Gastrocnemius medialis (tissue), 4 donors: ENCODE results near the gene ELOVL3. TPM values are rescaled to one million over a fixed set of nuclear protein-coding genes. Genes with fewer than 3 reads are reported as not detected.

Experiments
- ATAC-seq, 2 donors: fragments of 150-250 bp; one replicate each; pipeline ENCODE4 v1.9.1; 2016
- DNase-seq, 2 donors: peaks; one replicate each; pipeline ENCODE4 v3.0.0-alpha.2; 2019
- H3K27ac ChIP-seq, 4 donors: fragments of 200-600 bp; sonication (generic); 1 replicate in 1 of 4; 2 replicates in 3 of 4; pipeline ENCODE4 v1.5.1; 2016 to 2018; ENCODE audit warnings: mild to moderate bottlenecking in 2 of 4, moderate library complexity in 1 of 4
- H3K27me3 ChIP-seq, 3 donors: fragments of 200-600 bp; sonication (generic) in 2 of 3; 1 replicate in 1 of 3; 2 replicates in 2 of 3; pipeline versions ENCODE4 v1.5.1 to v1.6.0; 2016 to 2019; ENCODE audit warnings: mild to moderate bottlenecking in 1 of 3, moderate library complexity in 1 of 3
- H3K36me3 ChIP-seq, 2 donors: fragments of 200-600 bp; sonication (generic) in 1 of 2; one replicate each; pipeline ENCODE4 v1.5.1; 2017 to 2018
- H3K4me1 ChIP-seq, 2 donors: fragments of 200-600 bp; sonication (generic) in 1 of 2; one replicate each; pipeline ENCODE4 v1.5.1; 2016 to 2017; ENCODE audit warnings: mild to moderate bottlenecking in 2 of 2
- H3K4me3 ChIP-seq, 4 donors: fragments of 200-600 bp; sonication (generic) in 3 of 4; 1 replicate in 1 of 4; 2 replicates in 3 of 4; pipeline ENCODE4 v1.5.1; 2016 to 2019; ENCODE audit warnings: mild to moderate bottlenecking in 2 of 4
- H3K9me3 ChIP-seq, 3 donors: fragments of 200-600 bp; sonication (generic) in 2 of 3; 1 replicate in 1 of 3; 2 replicates in 2 of 3; pipeline ENCODE4 v1.5.1; 2016 to 2019
- CTCF ChIP-seq, 5 experiments: fragments of 450-650 bp in 3 of 5; fragments of 200-600 bp in 2 of 5; sonication (generic) in 2 of 5; IDR thresholded peaks in 4 of 5; conservative IDR thresholded peaks in 1 of 5; 1 replicate in 4 of 5; 2 replicates in 1 of 5; pipeline ENCODE4 v1.5.1; 2016 to 2019; ENCODE audit warnings: antibody characterized with exemption in 5 of 5, mild to moderate bottlenecking in 3 of 5, moderate library complexity in 3 of 5
- POLR2A ChIP-seq, 2 donors: fragments of 450-650 bp; IDR thresholded peaks; one replicate each; pipeline ENCODE4 v1.6.1; 2017; ENCODE audit warnings: antibody characterized with exemption in 2 of 2, mild to moderate bottlenecking in 2 of 2, moderate library complexity in 2 of 2
- in situ Hi-C, 4 donors: fragments of 200-750 bp; cut with MboI; loops; one replicate each; pipeline versions ENCODE4 v1.15.0 to v1.8.0; 2017; ENCODE audit warnings: low sequenced_read_pairs in 4 of 4
- intact Hi-C: fragments of 100-400 bp; cut with DNase I; formaldehyde crosslinking; loops from one replicate; pipeline ENCODE4 v1.15.1; 2023; ENCODE audit warnings: low total_unique reads
- total RNA-seq, 4 donors: library from RNA; depleted of rRNA; stranded (reverse); fragments of >200 nt; gene quantifications; one replicate each; pipeline versions ENCODE4 v1.1.0 to v1.2.3, GENCODE V29; 2016

ELOVL3 gene
- total RNA-seq, 4 donors from 2014 or later = 0.51 TPM; not detected in 3

GRCh38 chr10:102241032-102241443, 14.9 kb downstream of the ELOVL3 start:
- ATAC-seq (peak; percentile 7 to 23), DNase-seq (no peak)
- TF ChIP-seq POLR2A (IDR thresholded peaks at IDR 0.05) (no peak), CTCF (IDR thresholded peaks at IDR 0.05 in 4 of 5, conservative IDR thresholded peaks at IDR 0.05 in 1 of 5) (no peak)
- in situ Hi-C loops = no loop called here
- peaks cover 48 to 55% of the 10 kb centered on the region in 2 donors for H3K4me1 ChIP-seq
- no peaks in the 10 kb centered on the region for H3K27me3 ChIP-seq
- intact Hi-C loops = loop anchor here (5.0 kb wide), 2 partner anchors 156 to 261 kb away; partner anchors contain the start of genes ACTR1A, NFKB2 and SUFU
- H3K4me3 ChIP-seq = peak overlapping the region; percentile 71 to 80 (median 77)
- peak overlapping the region; percentile 87 to 89 (median 88) for H3K27ac ChIP-seq
- H3K9me3 ChIP-seq = no peaks in the 10 kb centered on the region
- no peaks in the 10 kb centered on the region for H3K36me3 ChIP-seq

GRCh38 chr10:102241444-102242117, 15.5 kb downstream of the ELOVL3 start, which contains the start of gene PITX3:
TSS of gene PITX3 (minus strand) at chr10:102241512. CDS start at chr10:102232080, 9,432 bp downstream.
- H3K27ac ChIP-seq = peak within 1 kb of the TSS; percentile 87 to 89 (median 88)
- no peaks in the 10 kb centered on the region for H3K9me3 ChIP-seq
- peaks cover 53 to 55% of the 10 kb centered on the region in 2 donors for H3K4me1 ChIP-seq
- DNase-seq = peak; percentile 94 to 97
- H3K4me3 ChIP-seq = peak within 1 kb of the TSS; percentile 71 to 80 (median 77)
- peak; percentile 61 to 62 for ATAC-seq
- in situ Hi-C loops = no loop called here
- no peaks in the 10 kb centered on the region for H3K36me3 ChIP-seq
- H3K27me3 ChIP-seq = no peaks in the 10 kb centered on the region
- TF ChIP-seq CTCF (IDR thresholded peaks at IDR 0.05 in 4 of 5, conservative IDR thresholded peaks at IDR 0.05 in 1 of 5) (peak in 1 of 5 experiments; percentile 6), POLR2A (IDR thresholded peaks at IDR 0.05) (peak; percentile 84 to 94)
- intact Hi-C loops = loop anchor here (5.0 kb wide), 2 partner anchors 156 to 261 kb away; partner anchors contain the start of genes ACTR1A, NFKB2 and SUFU

GRCh38 chr10:102242118-102242485, 16.0 kb downstream of the ELOVL3 start:
- DNase-seq (no peak), ATAC-seq (no peak)
- Histone ChIP-seq H3K27ac (peak overlapping the region; percentile 87 to 89 (median 88)), H3K27me3 (no peaks in the 10 kb centered on the region), H3K4me3 (peak overlapping the region; percentile 71 to 80 (median 77)), H3K36me3 (no peaks in the 10 kb centered on the region), H3K9me3 (no peaks in the 10 kb centered on the region), H3K4me1 (peaks cover 53 to 55% of the 10 kb centered on the region in 2 donors)
- TF ChIP-seq CTCF (IDR thresholded peaks at IDR 0.05 in 4 of 5, conservative IDR thresholded peaks at IDR 0.05 in 1 of 5) = no peak
- TF ChIP-seq POLR2A (IDR thresholded peaks at IDR 0.05) = no peak
- intact Hi-C loops (loop anchor here (5.0 kb wide), 2 partner anchors 155 to 260 kb away; partner anchors contain the start of genes ACTR1A, NFKB2 and SUFU), in situ Hi-C loops (no loop called here)

GRCh38 chr10:102243309-102243708, 17.2 kb downstream of the ELOVL3 start:
- in situ Hi-C loops (no loop called here), intact Hi-C loops (loop anchor here (5.0 kb wide), 2 partner anchors 154 to 259 kb away; partner anchors contain the start of genes ACTR1A, NFKB2 and SUFU)
- no peak for ATAC-seq
- no peak for DNase-seq
- no peak overlapping the region for H3K4me3 ChIP-seq
- no peaks in the 10 kb centered on the region for H3K27me3 ChIP-seq
- peak overlapping the region; percentile 43 to 89 (median 88) for H3K27ac ChIP-seq
- H3K36me3 ChIP-seq = no peaks in the 10 kb centered on the region
- H3K4me1 ChIP-seq = peaks cover 56 to 57% of the 10 kb centered on the region in 2 donors
- TF ChIP-seq CTCF (IDR thresholded peaks at IDR 0.05 in 4 of 5, conservative IDR thresholded peaks at IDR 0.05 in 1 of 5) = no peak
- no peak for TF ChIP-seq POLR2A (IDR thresholded peaks at IDR 0.05)
- no peaks in the 10 kb centered on the region for H3K9me3 ChIP-seq
